ENCODE measurements around the gene FOXI2. TPM values are rescaled to one million over a fixed set of nuclear protein-coding genes. Genes with fewer than 3 reads are reported as not detected.

FOXI2 gene
- total and polyA plus RNA-seq, 2 of the 4 experiments (the other 2 are of a cell fraction): not detected

- no peak overlapping the region for H3K9ac ChIP-seq (ENCODE audit: low read depth, low read length)
- H3K9me3 ChIP-seq (ENCODE audit: control insufficient read depth, insufficient read depth, low read length): peaks cover 2% of the 10 kb centered on the region; the same call in 1 of the 2 replicates
- no peak overlapping the region for H3K14ac ChIP-seq (replicated peaks; ENCODE audit: low read depth, low read length)
- H3K4me3 ChIP-seq (ENCODE audit: insufficient read depth, low read depth, low read length): no peak overlapping the region
- no peak overlapping the region for H3K56ac ChIP-seq (ENCODE audit: extremely low read depth, insufficient read depth, low read length)
- H2AK5ac ChIP-seq (ENCODE audit: low read depth, low read length): no peak overlapping the region
- no peak overlapping the region for H3K4me2 ChIP-seq (ENCODE audit: low read depth, low read length)
- no peak for DNase-seq
- no peak overlapping the region for H2AK9ac ChIP-seq (replicated peaks; ENCODE audit: low read depth, low read length, poor library complexity)
- CTCF ChIA-PET: no interaction called here
- no peak overlapping the region for H4K8ac ChIP-seq (ENCODE audit: low read depth in 2 of 2, low read length in 2 of 2)
- no peaks in the 10 kb centered on the region for H3K4me1 ChIP-seq (ENCODE audit: control insufficient read depth, insufficient read depth, low read length)
- ATAC-seq (ENCODE audit: low read depth): no peak
- intact Hi-C loops (cut with micrococcal nuclease): no loop called here
- H2BK5ac ChIP-seq (ENCODE audit: low read depth, low read length, poor library complexity, severe bottlenecking): no peak overlapping the region
- POLR2A ChIA-PET (ENCODE audit: unreplicated experiment): no interaction called here
- no TSS peak for BruUV-seq (replicated peaks)
- H2BK15ac ChIP-seq (ENCODE audit: low read depth, low read length): no peak overlapping the region
- no peak overlapping the region for H3K4ac ChIP-seq (ENCODE audit: low read depth, low read length)
- H3K36me3 ChIP-seq (ENCODE audit: control insufficient read depth, insufficient read depth, low read length): no peaks in the 10 kb centered on the region
- no peaks in the 10 kb centered on the region for H4K20me1 ChIP-seq (ENCODE audit: insufficient read depth, low read length)
- in situ Hi-C loops (cut with MboI; ENCODE audit: low sequenced_read_pairs): no loop called here
- no peaks in the 10 kb centered on the region for H3K79me1 ChIP-seq (ENCODE audit: low read depth in 1 of 2, low read length in 2 of 2)
- H3K23ac ChIP-seq (ENCODE audit: low read depth, low read length): no peak overlapping the region
- H2BK120ac ChIP-seq (ENCODE audit: low read depth, low read length): no peak overlapping the region
- H4K91ac ChIP-seq (ENCODE audit: insufficient read depth, low read depth, low read length): no peak overlapping the region
- H3K27me3 ChIP-seq (ENCODE audit: control insufficient read depth, insufficient read depth, low read length): no peaks in the 10 kb centered on the region
- H2AFZ ChIP-seq (replicated peaks; ENCODE audit: low read length, poor library complexity): no peak overlapping the region
- no peak for TF ChIP-seq CHD1 (IDR thresholded peaks at IDR 0.05; ENCODE audit: low read depth, low read length)
- no peak for TF ChIP-seq FOS (IDR thresholded peaks at IDR 0.05; ENCODE audit: low read depth, low read length)
- TF ChIP-seq ELK1 (IDR thresholded peaks at IDR 0.05; ENCODE audit: borderline replicate concordance, low read depth, low read length): no peak
- TF ChIP-seq SMC3 (IDR thresholded peaks at IDR 0.05; ENCODE audit: low read depth, low read length): no peak
- TF ChIP-seq, protein P1, sequence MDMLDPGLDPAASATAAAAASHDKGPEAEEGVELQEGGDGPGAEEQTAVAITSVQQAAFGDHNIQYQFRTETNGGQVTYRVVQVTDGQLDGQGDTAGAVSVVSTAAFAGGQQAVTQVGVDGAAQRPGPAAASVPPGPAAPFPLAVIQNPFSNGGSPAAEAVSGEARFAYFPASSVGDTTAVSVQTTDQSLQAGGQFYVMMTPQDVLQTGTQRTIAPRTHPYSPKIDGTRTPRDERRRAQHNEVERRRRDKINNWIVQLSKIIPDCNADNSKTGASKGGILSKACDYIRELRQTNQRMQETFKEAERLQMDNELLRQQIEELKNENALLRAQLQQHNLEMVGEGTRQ (IDR thresholded peaks at IDR 0.05; ENCODE audit: low read depth, low read length): no peak
- no peak for TF ChIP-seq RAD21 (IDR thresholded peaks at IDR 0.05; ENCODE audit: low read length)
- TF ChIP-seq RFX5 (IDR thresholded peaks at IDR 0.05; ENCODE audit: low read depth, low read length): no peak
- TF ChIP-seq CEBPB (IDR thresholded peaks at IDR 0.05; ENCODE audit: low read depth, low read length): no peak
- no peak for TF ChIP-seq RCOR1 (IDR thresholded peaks at IDR 0.05; ENCODE audit: insufficient replicate concordance, low read length)
- TF ChIP-seq BHLHE40 (IDR thresholded peaks at IDR 0.05; ENCODE audit: low read depth, low read length): no peak
- TF ChIP-seq, protein P2, sequence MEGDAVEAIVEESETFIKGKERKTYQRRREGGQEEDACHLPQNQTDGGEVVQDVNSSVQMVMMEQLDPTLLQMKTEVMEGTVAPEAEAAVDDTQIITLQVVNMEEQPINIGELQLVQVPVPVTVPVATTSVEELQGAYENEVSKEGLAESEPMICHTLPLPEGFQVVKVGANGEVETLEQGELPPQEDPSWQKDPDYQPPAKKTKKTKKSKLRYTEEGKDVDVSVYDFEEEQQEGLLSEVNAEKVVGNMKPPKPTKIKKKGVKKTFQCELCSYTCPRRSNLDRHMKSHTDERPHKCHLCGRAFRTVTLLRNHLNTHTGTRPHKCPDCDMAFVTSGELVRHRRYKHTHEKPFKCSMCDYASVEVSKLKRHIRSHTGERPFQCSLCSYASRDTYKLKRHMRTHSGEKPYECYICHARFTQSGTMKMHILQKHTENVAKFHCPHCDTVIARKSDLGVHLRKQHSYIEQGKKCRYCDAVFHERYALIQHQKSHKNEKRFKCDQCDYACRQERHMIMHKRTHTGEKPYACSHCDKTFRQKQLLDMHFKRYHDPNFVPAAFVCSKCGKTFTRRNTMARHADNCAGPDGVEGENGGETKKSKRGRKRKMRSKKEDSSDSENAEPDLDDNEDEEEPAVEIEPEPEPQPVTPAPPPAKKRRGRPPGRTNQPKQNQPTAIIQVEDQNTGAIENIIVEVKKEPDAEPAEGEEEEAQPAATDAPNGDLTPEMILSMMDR (conservative IDR thresholded peaks at IDR 0.05; ENCODE audit: low read depth, low read length): no peak
- TF ChIP-seq MXI1 (IDR thresholded peaks at IDR 0.05; ENCODE audit: borderline replicate concordance, low read depth, low read length): no peak
- no peak for TF ChIP-seq MAZ (IDR thresholded peaks at IDR 0.05; ENCODE audit: borderline replicate concordance, low read depth, low read length)
- TF ChIP-seq NFE2L2 (IDR thresholded peaks at IDR 0.05; ENCODE audit: low read depth, low read length): no peak
- no peaks in the 10 kb centered on the region for H3K9me1 ChIP-seq (ENCODE audit: insufficient read depth, low read length)
- dilution Hi-C loops (cut with HindIII; ENCODE audit: low sequenced_read_pairs, unreplicated experiment): no loop called here
- no CpG with 5 or more reads among the region's 2 CpGs for WGBS, 2 experiments (ENCODE audit: extremely low coverage in 2 of 2, insufficient read length in 1 of 2)
- no peak overlapping the region for H3K27ac ChIP-seq (ENCODE audit: insufficient read depth, low read length)
- no peak overlapping the region for H3K18ac ChIP-seq (ENCODE audit: low read depth, low read length)
- H2BK20ac ChIP-seq (ENCODE audit: low read depth, low read length): no peak overlapping the region
- H4K5ac ChIP-seq (ENCODE audit: low read depth, low read length): no peak overlapping the region
These were observed 50.9 kb downstream of the FOXI2 start for GRCh38 chr10:127787873-127788272.
